ENCODE data around the gene ELMOD3.

DNA sequence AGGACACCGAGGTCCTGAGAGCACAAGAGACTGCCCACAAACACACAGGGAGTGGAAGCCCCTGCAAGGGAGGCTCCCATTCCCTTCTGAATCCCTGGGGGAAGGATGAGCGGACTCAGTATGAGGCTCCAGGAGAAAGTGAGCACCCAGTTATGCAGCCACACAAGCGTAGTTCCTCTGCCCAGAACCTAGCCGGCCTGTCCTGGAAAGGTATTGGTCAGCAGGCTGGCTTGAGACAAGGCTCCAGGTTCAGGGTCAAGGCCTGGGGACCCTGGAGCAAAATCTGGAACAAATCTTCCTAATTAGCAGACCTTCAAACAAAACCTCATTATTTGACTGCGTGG is 56.8 kb downstream of the ELMOD3 start:
- TF ChIP-seq, protein P1, sequence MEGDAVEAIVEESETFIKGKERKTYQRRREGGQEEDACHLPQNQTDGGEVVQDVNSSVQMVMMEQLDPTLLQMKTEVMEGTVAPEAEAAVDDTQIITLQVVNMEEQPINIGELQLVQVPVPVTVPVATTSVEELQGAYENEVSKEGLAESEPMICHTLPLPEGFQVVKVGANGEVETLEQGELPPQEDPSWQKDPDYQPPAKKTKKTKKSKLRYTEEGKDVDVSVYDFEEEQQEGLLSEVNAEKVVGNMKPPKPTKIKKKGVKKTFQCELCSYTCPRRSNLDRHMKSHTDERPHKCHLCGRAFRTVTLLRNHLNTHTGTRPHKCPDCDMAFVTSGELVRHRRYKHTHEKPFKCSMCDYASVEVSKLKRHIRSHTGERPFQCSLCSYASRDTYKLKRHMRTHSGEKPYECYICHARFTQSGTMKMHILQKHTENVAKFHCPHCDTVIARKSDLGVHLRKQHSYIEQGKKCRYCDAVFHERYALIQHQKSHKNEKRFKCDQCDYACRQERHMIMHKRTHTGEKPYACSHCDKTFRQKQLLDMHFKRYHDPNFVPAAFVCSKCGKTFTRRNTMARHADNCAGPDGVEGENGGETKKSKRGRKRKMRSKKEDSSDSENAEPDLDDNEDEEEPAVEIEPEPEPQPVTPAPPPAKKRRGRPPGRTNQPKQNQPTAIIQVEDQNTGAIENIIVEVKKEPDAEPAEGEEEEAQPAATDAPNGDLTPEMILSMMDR (IDR thresholded peaks at IDR 0.05), result no peak
- TF ChIP-seq POLR2A (IDR thresholded peaks at IDR 0.05), result no peak
